ENCODE measurements around the gene REEP6. TPM values are rescaled to one million over a fixed set of nuclear protein-coding genes. Genes with fewer than 3 reads are reported as not detected.
"Not testable (repeated sequence)": the region's sequence is repeated elsewhere in the genome, so short reads cannot be mapped to it uniquely, and the experiment has no call there.

The REEP6 gene
- total RNA-seq, 1 experiment from 2014 or later, result 4.2 TPM

DNA sequence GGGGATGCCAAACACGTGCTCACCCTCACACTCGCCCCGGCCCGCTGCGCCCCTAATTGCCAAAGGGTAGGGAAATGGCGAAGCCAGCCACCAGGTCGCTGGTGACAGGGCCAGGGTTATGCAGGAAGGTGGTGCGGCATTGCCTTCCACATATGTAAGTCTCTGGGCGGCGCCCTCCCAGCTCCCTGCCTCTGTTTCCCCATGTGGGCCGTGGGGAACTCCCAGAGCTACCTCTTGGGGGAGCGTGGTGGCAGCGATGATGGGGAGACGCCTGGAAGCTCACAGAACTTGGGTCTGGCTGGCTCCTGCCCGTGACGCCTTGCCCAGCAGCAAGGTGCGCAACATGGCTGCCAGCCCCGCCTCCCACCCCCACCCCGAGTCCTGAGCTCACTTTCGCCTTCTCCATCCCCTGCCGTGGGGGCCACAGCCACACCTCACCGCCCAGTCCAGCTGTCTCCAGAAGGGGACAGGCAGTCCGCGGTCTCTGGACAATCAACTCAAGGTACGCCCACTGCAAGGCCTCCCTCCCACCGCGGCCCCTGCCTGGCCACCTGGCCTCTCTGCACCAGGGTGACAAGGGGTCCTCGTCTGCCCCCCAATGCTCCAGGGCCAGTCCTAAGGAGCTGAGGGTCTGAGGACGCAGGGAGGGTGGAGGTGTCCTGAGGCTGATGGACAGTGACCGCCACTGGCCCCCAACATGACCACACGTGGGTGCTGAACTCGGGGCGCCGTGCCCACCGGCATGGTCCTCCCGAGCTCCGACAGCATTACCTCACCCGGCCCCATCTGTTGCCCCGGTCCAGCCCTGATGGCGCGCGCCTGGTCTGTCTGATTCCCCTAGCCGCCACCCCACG lies 18.5 kb upstream of the REEP6 start:
- DNase-seq (ENCODE audit: low read depth), result no peak

DNA sequence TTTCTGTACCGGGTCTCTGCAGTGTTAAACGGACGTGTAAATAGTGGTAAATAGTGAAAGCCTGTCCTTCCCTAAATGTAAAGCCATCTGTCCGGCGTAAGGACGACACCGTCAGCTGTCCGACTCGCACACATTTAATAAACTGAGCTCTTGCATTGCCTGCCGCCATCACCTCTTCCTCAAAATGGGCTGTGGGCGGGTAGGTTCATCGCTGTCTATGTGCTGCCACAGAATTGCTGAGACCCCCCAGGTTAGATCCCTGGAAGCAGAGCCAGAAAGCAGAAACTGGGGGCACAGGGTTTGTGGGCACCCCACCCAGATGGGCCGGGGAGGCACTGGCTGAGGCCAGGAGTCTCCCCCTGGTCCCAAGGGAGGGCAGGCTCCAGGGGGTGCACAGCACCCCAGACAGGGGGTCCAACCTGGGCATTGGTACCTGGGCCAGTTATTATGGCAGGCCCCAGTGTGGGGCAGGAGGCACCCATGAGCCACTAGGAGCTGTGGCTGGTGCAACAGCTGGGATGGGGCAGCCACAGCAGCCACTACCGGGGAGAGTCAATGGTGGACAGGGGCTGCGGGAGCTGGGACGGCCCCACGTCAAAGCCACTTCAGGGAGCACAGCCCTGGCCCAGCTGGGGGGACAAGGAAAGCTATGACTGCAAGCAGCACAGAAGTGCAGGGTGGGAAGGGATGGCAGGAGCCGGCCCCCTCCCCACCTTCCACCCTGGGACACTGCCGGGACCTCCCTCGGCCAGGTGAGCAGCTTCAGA lies 17.7 kb upstream of the REEP6 start:
- DNase-seq (ENCODE audit: low read depth), result no peak

DNA sequence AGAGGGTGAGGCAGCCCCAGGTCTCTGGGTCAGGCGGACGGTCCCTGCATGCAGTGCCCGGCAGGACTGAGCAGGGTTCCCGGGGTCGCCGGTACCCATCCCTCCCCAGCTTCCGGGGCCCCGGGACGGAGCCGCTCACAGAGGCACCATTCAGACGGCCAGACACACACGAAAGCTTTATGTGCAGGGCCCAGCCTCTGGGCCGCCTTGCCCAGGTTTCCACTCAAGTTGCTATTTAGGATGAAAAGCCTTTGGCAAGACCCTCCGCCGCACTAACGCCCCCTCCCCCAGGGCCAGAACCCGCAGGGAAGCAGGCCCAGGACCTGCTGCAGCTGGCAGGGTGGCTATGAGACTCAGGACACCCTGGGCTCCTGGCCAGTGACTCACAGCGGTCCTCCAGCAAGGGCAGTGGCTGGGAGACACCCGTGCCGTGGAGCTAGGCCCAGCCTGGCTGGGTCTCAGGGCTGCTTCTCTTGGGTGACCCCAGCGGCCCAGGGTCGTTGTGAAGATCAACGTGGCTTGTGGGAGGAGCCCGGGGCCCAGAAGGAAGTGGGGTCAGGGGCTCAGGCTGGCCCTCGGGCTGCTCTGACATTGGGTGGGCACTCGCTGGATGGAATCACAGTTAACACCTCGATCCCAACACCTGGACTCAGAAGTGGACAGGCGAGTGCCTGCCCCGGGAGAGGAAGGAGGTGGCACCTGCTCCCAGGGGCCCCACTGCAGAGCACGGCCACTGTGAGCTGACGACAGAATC lies 16.8 kb upstream of the REEP6 start:
- DNase-seq (ENCODE audit: low read depth), result no peak

DNA sequence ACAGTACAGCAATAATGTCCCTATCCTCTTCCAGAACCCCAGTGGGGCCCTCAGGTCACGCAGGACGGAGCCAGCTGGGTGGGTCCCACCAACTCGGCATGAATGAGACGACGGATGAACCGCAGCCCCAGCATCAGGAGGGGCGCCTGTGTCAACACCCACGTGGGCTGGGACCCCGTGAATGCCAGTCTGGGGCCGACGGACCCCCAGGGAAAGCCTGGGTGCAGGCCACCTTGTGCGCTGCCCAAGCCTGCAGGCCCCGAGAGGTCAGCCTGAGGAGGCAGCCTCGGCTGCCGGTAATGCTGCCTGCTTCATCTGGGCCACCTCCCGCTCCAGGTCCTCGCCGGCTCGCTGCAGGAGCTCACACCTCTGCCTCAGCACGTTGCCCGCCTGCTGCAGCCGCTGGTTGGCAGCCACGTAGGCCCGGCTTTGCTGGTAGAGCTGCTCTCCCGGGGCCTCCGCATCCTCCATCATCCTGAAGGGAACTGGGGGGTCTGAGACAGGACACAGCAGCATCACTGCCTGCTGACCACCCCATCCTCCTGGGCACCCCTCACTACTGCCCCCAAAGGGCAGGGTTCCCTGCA lies 16.1 kb upstream of the REEP6 start:
- DNase-seq (ENCODE audit: low read depth), result no peak

DNA sequence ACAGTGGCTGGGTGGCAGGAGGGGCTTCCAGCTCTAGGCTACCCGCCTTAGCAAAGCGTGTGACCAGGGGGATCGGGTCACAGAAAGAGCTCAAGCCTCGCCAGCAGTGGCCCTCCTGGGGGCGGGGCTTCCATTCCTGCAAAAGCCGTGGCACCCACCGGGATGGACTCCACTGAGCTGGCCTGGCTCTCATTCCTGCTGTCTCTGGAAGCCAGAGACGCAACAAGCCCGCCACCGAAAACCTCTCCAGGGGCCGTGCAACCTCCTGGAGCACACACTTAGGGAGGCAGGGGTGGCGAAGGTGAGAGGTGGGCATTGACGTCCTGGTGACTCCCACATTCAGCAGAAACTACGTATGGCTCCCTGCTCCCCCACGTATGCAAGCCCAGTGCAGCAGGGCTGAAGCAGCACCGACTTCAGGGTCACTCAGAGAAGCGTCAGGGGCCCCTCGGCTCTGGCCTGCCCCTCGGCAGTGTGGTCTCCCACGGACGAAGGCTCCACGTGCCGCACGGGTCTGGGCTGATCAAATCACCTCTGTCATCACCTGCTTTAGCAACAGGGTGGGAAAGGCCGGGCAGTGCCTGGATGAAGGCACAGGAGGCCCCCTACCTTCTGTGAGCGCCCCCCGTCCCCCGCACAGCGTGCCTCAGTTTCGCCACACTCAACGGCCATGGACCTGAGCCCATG lies 15.1 kb upstream of the REEP6 start:
- no peak for DNase-seq (ENCODE audit: low read depth)

DNA sequence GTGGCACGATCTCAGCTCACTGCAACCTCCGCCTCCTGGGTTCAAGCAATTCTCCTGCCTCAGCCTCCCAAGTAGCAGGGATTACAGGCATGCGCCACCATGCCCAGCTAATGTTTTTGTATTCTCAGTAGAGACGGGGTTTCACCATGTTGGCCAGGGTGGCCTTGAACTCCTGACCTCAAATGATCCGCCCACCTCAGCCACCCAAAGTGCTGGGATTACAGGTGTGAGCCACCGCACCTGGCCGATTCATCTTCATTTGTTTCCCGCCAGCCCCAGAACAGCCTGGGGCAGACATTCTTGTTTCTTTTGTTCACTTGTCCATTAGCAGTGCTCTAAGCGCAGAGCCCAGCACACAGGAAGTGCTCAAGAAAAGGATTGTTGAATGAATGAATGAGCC lies 13.9 kb upstream of the REEP6 start:
- DNase-seq (ENCODE audit: low read depth), result not testable (repeated sequence)

DNA sequence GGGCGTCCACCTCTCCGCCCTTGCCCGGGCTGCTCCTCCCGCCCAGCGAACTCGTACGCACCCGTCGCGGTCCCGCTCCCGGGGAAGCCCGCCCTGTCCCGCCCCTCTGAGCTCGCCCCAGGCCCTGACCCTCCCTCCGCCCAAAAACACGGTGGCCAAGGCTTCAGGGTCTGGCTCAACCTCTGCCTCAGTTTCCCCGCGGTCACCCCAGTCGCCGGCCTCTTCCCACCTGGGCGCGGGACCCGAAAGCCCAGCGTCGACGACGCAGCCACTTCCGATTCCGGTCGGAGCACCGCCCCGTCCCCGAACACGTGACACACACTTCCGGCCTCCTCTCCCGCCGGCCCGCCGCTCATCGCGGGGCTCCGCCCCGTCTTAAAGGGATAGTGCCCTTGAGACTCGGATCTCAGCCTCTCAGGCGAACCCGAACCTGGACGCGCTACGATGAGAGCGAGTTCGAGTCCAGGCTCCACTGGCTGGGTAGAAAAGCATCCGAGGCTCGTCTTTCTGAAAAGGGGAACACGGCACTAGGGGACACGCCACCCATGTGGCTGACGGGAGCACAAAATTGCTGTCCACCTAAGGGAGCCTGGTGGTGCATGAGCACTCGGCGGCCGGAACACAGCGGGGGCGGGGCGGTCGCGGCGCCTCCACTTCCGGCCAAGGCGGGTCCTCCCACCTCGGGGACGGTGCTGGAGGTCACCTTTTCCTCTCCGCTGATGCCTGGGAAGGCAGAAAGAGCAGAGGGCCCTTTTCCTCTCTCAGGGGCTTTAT lies 11.9 kb upstream of the REEP6 start, which contains the start of gene C19orf25:
Gene C19orf25, minus strand, starts transcription at position 282 of the 774 bp plus-strand sequence. CDS start 312 bp downstream, outside the sequence.
- peak; percentile 91 for DNase-seq (ENCODE audit: low read depth)

DNA sequence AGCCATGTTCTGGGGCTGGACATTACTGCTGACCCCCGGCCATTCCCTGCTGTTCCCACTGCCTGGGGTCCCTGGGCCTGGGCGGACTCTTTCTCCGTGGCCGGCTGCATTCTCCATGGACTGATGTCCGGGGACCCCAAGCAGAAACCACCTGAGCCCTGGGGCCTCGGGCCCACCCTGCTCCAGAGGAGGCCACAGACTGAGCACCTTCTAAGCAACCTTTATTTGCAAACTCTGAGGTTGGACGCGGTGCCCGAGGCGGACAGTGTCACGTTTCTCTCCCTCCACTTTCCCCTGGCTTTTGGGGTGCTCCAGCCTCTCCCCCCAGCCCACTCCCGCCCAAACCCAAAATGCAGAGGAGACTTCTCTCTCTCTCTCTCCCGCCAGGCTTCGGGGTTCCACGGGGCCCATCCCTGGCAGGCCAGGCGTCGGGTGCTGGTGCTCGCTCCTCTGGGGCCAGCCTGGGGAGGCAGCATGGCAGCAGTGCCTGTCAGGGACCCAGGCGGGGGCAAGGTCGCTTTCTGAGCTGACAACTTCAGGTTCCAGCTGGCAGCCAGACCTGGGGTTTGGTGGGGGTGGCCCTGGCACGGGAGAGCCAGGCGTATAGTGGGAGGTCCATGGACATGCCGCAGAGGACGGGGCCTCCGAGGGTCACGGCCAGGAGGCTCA lies 9.6 kb upstream of the REEP6 start:
- no peak for DNase-seq (ENCODE audit: low read depth)

DNA sequence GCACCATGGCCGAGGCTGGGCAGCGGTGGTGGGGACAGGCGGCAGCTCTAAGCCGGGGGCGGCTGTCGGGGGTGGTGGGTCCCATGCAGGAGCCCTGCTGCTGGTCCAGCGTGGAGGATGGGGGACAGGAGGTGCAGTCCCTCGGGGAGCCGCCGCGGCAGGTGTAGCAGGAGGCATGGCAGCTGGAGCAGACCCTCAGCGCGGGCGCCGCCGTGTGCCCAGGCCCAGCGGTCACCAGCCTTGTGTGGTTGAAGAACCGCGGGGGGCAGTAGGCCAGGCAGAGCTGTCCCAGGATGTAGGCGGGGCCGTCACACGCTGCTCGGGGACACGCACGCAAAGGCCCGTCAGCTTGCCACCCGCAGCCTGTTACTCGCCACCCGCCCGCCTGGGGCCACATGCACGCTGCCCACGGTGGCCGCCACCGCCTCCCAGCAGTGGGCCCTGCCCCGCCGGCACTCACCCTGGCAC lies 9.1 kb upstream of the REEP6 start:
- DNase-seq (ENCODE audit: low read depth), result peak; percentile 49

DNA sequence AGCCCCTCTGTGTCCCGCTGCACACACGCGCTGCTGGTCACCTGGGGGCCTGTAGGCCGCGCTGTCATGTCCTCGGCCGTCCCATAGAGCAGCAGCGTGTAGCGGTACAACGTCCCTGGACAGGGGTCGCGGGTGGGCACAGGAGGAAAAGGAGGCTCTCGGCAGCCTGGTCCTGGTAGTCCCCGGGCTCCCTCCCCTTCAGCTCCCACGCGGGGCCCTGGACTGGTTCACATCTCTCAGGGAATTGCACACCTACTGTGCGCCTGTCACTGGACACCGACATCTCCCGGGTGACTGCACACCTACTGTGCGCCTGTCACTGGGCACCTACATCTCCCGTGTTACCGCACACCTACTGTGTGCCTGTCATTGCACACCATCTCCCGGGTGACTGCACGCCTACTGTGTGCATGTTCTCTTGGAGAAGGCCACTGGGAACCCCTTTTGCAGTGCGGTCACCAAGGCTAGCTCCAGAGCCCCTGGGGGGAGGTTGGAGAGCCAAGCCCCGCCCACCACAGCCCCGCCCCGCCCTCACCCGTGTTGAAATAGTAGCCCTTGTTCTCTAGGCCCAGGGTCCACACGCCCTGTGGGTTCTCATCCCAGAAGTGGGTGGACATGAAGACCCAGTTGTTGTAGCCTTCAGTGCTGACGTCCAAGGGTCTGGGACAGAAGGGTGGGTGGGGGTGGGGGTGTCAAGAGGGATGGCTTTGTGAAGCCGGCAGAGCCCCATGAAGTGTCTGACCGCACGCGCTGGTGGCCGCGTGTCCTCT lies 8.4 kb upstream of the REEP6 start:
- DNase-seq (ENCODE audit: low read depth), result no peak

DNA sequence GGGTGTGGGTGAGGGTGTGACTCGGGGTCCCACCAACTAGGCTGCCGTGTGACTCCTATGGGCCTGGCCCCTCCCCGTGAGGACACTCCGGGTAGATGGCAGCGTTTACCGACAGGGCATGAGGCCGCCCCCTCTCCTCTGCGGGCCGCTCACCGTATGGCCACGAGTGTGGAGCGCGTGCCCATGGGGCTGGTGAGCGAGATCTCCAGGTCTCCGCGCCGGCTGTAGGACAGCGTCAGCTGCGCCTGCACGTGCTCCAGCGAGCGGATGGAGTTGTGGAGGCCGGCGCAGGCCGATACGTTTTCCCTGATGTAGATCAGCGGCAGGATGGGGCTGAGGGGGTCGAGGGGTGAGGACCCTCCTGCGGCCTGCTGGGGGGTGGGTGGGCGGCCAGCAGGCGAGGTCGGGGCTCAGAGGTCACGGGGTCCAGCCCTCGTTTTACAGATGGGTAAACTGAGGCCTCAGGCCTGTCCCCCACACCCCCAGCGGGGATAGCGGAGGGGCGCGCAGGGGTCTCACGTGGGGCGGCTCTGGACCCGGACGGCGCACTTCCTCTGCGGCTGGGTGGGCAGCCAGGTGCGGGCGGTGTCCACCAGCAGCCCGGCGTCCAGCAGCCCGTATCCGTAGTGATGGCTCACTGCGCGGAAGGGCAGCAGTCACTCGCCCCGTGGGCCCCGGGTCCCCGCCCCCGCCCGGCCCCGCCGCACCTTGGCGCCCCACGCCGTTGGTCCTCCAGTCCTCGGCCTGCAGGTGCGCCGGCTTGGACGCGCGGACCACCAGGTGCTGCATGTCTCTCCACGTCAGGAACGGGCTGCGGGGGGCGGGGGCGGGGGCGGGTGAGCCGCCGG lies 7.6 kb upstream of the REEP6 start:
- no peak for DNase-seq (ENCODE audit: low read depth)

DNA sequence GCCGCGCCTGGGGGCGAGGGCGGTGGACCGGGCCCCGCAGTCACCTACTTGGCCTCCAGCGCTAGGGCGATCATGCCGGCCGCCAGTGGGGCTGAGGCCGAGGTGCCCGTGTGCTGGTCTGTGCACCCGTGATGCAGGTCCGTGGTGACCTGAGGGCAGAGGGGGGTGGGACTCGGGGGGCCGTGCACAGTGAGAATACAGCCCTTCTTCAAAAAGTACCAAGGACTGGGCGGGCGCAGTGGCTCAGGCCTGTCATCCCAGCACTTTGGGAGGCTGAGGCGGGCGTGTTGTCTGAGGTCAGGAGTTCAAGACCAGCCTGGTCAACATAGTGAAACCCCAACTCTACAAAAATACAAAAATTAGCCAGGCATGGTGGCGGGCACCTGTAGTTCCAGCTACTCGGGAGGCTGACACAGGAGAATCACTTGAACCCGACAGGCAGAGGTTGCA lies 7.0 kb upstream of the REEP6 start:
- DNase-seq (ENCODE audit: low read depth), result no peak

DNA sequence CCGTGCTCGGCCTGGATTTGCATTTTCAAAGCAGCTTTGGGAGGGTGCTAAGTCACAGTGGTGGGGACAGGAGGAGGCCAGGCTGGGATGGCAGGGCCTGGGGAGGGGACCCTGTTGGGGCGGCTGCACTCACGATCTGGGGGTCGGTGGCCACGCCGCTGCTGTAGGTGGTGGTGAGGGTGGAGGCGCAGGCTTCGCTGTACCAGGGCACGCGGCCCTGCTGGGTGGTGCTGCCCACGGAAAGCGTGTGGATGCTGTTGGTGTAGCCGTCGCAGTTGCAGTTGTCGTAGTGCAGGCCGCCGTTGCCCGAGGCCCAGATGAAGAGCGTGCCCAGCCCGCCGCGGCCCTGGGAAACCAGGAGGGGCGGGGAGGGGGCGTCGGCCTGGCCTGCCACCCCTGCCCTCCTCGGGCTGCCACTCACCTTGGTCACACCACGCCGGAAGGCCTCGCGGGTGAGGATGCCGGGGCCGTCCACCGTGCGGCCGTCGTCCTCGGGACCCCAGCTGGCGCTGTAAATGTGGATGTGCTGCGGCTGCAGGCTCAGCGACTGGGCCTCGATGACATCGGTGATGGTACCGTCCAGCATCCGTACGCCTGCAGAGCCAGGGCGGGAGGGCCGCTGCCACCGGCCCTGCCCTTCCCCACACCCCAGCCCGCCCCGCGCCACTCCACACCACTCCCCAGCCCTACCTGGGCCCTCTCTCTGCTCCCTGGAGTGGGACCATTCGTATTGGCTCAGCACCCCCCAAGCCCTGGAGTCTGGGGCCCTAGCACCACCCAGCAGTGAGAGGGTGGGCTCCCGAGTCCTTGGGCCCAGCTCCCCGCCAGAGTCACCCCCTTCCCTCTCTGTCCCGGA lies 4.0 kb upstream of the REEP6 start:
- no peak for DNase-seq (ENCODE audit: low read depth)

DNA sequence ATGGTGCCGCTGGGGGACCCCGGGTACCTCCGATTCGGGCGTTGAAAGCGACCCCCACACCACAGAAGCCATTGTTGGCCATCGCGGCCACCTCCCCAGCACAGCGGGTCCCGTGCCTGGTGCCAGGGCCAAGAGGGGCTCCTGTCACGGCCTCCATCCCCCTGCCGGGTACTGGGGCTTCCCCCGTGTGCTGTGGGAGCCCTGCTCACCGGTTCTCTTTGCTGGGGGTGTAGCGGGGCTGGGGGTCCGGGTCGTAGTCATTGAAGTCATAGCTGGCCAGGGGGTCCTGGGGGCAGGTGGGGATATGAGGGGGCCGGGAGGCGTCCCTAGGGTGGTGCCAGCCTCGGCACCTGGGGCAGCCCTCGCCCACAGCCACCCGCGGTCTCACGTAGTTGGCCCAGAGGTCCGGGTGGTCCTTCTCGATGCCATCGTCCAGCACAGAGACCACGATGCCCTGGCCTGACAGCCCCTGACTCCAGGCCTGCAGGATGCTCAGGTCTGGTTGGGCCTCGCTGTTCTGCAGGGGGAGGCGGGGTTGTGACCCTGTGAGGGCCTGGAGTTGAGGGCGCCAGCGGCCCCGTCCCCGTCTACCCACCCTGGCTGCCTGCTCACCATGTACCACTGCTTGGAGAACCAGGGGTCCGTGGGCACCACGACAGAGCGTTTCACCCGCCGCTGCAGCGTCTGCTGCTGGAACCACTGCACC lies 3.3 kb upstream of the REEP6 start:
- DNase-seq (ENCODE audit: low read depth), result no peak

DNA sequence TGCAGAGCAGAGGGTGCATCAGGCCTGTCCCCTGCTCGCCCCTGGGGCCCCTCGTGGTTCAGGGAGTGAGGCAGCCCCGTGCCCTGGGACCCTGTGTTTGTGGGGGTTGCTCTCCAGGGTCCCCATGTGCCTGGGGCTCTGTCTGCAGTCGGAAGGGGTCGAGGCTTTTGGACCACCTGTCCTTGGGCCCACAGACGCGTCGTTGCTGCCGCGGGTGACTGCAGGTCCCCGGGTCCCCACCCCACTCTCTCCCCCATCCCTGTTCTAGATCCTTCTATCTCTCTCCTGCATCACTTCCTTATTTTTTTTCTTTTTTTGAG lies 2.7 kb upstream of the REEP6 start:
- no peak for DNase-seq (ENCODE audit: low read depth)

All from RPMI7951 (cell line).